WTC11 (cell line): ENCODE results near the gene NFIC. TPM values are rescaled to one million over a fixed set of nuclear protein-coding genes. Genes with fewer than 3 reads are reported as not detected.

Experiments used
- ATAC-seq: fragments of 200-7000 bp; cut with Tn5 transposase; 2 replicates; pipeline ENCODE4 v1.10.0; 2021; ENCODE audit warnings: mild to moderate bottlenecking, moderate library complexity
- CTCF ChIA-PET: fragments of 300-600 bp; sonication (Branson Sonifier 250); formaldehyde crosslinking; loops from one replicate; lab custom pipeline; 2021; ENCODE audit warnings: antibody characterized with exemption; lab: Charles Lee
- POLR2A ChIA-PET: fragments of 350-600 bp; sonication (Branson Sonifier 250); formaldehyde crosslinking; loops from one replicate; lab custom pipeline; 2021; ENCODE audit warnings: antibody characterized with exemption; lab: Charles Lee
- DNase-seq: peaks from one replicate; pipeline ENCODE4 v3.0.0; 2021; ENCODE audit warnings: low spot score
- H3K27ac Mint-ChIP-seq: 2 replicates; pipeline ENCODE4 v1.8.0; 2021; ENCODE audit warnings: mixed read lengths
- H3K27me3 Mint-ChIP-seq: 2 replicates; pipeline ENCODE4 v1.8.0; 2021; ENCODE audit warnings: low read depth, mild to moderate bottlenecking, moderate library complexity, mixed read lengths
- H3K36me3 Mint-ChIP-seq: 2 replicates; pipeline ENCODE4 v1.8.0; 2021; ENCODE audit warnings: mixed read lengths
- H3K4me1 Mint-ChIP-seq: 2 replicates; pipeline ENCODE4 v1.8.0; 2022; ENCODE audit warnings: mixed read lengths
- H3K4me3 Mint-ChIP-seq: 2 replicates; pipeline ENCODE4 v1.8.0; 2021; ENCODE audit warnings: mild to moderate bottlenecking, moderate library complexity, mixed read lengths
- H3K9me3 Mint-ChIP-seq: 2 replicates; pipeline ENCODE4 v1.8.0; 2021; ENCODE audit warnings: mixed read lengths
- ATF1 ChIP-seq: sonication (generic); formaldehyde crosslinking; IDR thresholded peaks from 2 replicates; pipeline ENCODE4 v1.8.1; 2023; ENCODE audit warnings: mild to moderate bottlenecking, moderate library complexity, missing genetic modification reagents
- GTF2I ChIP-seq: fragments of 250-450 bp; sonication (Bioruptor Pico); conservative IDR thresholded peaks from 2 replicates; pipeline ENCODE4 v1.4.0; 2021; ENCODE audit warnings: mild to moderate bottlenecking
- MAX ChIP-seq: sonication (generic); formaldehyde crosslinking; IDR thresholded peaks from 2 replicates; pipeline ENCODE4 v1.8.0; 2022; ENCODE audit warnings: mild to moderate bottlenecking, missing genetic modification reagents
- NR3C1 ChIP-seq: sonication (generic); formaldehyde crosslinking; conservative IDR thresholded peaks from 2 replicates; pipeline ENCODE4 v1.8.1; 2023; ENCODE audit warnings: low read depth, mild to moderate bottlenecking, missing genetic modification reagents
- SMAD4 ChIP-seq: sonication (generic); formaldehyde crosslinking; IDR thresholded peaks from 2 replicates; pipeline ENCODE4 v1.8.0; 2022; ENCODE audit warnings: mild to moderate bottlenecking, missing genetic modification reagents
- total RNA-seq: library from RNA; stranded (reverse); gene quantifications from 3 replicates; pipeline ENCODE4 v1.2.3, GENCODE V29; 2021
- TF ChIP-seq, protein P1 (sequence below): sonication (generic); formaldehyde crosslinking; IDR thresholded peaks from 2 replicates; pipeline ENCODE4 v1.8.1; 2023; ENCODE audit warnings: mild to moderate bottlenecking, missing genetic modification reagents, moderate library complexity
- TF ChIP-seq, protein P2 (sequence below): sonication (generic); formaldehyde crosslinking; IDR thresholded peaks from 2 replicates; pipeline ENCODE4 v1.8.1; 2023; ENCODE audit warnings: mild to moderate bottlenecking, missing genetic modification reagents, borderline replicate concordance
- TF ChIP-seq, protein P3 (sequence below): fragments of 250-450 bp; sonication (Bioruptor Pico); IDR thresholded peaks from 2 replicates; pipeline ENCODE4 v1.9.0; 2021; ENCODE audit warnings: moderate library complexity, mild to moderate bottlenecking, inconsistent platforms, borderline replicate concordance
- TF ChIP-seq, protein P4 (sequence below): sonication (generic); formaldehyde crosslinking; IDR thresholded peaks from 2 replicates; pipeline ENCODE4 v1.8.1; 2022; ENCODE audit warnings: low read depth, mild to moderate bottlenecking, moderate library complexity, missing genetic modification reagents, borderline replicate concordance
- TF ChIP-seq, protein P5 (sequence below): sonication (generic); formaldehyde crosslinking; IDR thresholded peaks from 2 replicates; pipeline ENCODE4 v1.8.0; 2023; ENCODE audit warnings: missing genetic modification reagents, mild to moderate bottlenecking, borderline replicate concordance

NFIC gene
- total RNA-seq, 1 experiment from 2014 or later: 3.5 TPM

DNA sequence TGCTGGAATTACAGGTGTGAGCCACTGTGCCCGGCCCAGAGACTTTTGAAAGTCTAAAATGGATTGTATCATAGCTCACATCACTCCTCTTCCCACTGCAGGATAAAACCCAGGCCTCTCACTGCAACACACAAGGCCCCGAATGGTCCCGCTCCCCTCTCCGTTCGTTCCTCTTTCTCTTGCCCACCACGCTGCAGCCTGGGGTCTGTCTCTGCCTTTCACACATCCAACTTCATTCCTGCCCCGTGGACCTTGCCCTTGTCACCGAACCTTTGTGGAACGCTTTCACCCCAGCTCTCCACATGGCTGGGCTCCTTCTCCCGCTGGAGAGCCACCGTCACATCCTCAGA lies 42.6 kb downstream of the NFIC start:
- DNase-seq (no peak), ATAC-seq (no peak)
- POLR2A ChIA-PET: no interaction called here
- TF ChIP-seq, protein P1, sequence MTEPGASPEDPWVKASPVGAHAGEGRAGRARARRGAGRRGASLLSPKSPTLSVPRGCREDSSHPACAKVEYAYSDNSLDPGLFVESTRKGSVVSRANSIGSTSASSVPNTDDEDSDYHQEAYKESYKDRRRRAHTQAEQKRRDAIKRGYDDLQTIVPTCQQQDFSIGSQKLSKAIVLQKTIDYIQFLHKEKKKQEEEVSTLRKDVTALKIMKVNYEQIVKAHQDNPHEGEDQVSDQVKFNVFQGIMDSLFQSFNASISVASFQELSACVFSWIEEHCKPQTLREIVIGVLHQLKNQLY (CRISPR knock-in tag): no peak
- TF ChIP-seq NR3C1 (CRISPR knock-in tag): no peak
- no peak for TF ChIP-seq GTF2I
- TF ChIP-seq ATF1 (CRISPR knock-in tag): no peak
- TF ChIP-seq, protein P2, sequence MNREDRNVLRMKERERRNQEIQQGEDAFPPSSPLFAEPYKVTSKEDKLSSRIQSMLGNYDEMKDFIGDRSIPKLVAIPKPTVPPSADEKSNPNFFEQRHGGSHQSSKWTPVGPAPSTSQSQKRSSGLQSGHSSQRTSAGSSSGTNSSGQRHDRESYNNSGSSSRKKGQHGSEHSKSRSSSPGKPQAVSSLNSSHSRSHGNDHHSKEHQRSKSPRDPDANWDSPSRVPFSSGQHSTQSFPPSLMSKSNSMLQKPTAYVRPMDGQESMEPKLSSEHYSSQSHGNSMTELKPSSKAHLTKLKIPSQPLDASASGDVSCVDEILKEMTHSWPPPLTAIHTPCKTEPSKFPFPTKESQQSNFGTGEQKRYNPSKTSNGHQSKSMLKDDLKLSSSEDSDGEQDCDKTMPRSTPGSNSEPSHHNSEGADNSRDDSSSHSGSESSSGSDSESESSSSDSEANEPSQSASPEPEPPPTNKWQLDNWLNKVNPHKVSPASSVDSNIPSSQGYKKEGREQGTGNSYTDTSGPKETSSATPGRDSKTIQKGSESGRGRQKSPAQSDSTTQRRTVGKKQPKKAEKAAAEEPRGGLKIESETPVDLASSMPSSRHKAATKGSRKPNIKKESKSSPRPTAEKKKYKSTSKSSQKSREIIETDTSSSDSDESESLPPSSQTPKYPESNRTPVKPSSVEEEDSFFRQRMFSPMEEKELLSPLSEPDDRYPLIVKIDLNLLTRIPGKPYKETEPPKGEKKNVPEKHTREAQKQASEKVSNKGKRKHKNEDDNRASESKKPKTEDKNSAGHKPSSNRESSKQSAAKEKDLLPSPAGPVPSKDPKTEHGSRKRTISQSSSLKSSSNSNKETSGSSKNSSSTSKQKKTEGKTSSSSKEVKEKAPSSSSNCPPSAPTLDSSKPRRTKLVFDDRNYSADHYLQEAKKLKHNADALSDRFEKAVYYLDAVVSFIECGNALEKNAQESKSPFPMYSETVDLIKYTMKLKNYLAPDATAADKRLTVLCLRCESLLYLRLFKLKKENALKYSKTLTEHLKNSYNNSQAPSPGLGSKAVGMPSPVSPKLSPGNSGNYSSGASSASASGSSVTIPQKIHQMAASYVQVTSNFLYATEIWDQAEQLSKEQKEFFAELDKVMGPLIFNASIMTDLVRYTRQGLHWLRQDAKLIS: no peak
- no peak for TF ChIP-seq MAX (CRISPR knock-in tag)
- Mint-ChIP-seq H3K4me3 (no peak overlapping the region), H3K9me3 (no peaks in the 10 kb centered on the region), H3K27me3 (peaks cover 2% of the 10 kb centered on the region), H3K36me3 (no peaks in the 10 kb centered on the region), H3K4me1 (0 out of 2 replicates have a peak, but pooled peaks cover 2% of the 10 kb centered on the region), H3K27ac (no peak overlapping the region; the same call in 1 of the 2 replicates)
- CTCF ChIA-PET: interaction anchor here (0.5 to 2.4 kb wide), 2 partner anchors 8 to 21 kb away, joined by 4 to 8 read pairs; no protein-coding TSS in a partner anchor

- no peak for ATAC-seq
- no peak for DNase-seq
- CTCF ChIA-PET: interaction anchor here (1.3 to 2.4 kb wide), 2 partner anchors 20 kb away, joined by 7 to 8 read pairs; no protein-coding TSS in a partner anchor
- no peak overlapping the region for H3K4me3 Mint-ChIP-seq
- TF ChIP-seq, protein P3, sequence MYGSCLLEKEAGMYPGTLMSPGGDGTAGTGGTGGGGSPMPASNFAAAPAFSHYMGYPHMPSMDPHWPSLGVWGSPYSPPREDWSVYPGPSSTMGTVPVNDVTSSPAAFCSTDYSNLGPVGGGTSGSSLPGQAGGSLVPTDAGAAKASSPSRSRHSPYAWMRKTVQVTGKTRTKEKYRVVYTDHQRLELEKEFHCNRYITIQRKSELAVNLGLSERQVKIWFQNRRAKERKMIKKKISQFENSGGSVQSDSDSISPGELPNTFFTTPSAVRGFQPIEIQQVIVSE: no peak
- TF ChIP-seq ATF1 (CRISPR knock-in tag) (no peak), SMAD4 (no peak)
- TF ChIP-seq, protein P4, sequence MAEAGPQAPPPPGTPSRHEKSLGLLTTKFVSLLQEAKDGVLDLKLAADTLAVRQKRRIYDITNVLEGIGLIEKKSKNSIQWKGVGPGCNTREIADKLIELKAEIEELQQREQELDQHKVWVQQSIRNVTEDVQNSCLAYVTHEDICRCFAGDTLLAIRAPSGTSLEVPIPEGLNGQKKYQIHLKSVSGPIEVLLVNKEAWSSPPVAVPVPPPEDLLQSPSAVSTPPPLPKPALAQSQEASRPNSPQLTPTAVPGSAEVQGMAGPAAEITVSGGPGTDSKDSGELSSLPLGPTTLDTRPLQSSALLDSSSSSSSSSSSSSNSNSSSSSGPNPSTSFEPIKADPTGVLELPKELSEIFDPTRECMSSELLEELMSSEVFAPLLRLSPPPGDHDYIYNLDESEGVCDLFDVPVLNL: no peak
- TF ChIP-seq, protein P5, sequence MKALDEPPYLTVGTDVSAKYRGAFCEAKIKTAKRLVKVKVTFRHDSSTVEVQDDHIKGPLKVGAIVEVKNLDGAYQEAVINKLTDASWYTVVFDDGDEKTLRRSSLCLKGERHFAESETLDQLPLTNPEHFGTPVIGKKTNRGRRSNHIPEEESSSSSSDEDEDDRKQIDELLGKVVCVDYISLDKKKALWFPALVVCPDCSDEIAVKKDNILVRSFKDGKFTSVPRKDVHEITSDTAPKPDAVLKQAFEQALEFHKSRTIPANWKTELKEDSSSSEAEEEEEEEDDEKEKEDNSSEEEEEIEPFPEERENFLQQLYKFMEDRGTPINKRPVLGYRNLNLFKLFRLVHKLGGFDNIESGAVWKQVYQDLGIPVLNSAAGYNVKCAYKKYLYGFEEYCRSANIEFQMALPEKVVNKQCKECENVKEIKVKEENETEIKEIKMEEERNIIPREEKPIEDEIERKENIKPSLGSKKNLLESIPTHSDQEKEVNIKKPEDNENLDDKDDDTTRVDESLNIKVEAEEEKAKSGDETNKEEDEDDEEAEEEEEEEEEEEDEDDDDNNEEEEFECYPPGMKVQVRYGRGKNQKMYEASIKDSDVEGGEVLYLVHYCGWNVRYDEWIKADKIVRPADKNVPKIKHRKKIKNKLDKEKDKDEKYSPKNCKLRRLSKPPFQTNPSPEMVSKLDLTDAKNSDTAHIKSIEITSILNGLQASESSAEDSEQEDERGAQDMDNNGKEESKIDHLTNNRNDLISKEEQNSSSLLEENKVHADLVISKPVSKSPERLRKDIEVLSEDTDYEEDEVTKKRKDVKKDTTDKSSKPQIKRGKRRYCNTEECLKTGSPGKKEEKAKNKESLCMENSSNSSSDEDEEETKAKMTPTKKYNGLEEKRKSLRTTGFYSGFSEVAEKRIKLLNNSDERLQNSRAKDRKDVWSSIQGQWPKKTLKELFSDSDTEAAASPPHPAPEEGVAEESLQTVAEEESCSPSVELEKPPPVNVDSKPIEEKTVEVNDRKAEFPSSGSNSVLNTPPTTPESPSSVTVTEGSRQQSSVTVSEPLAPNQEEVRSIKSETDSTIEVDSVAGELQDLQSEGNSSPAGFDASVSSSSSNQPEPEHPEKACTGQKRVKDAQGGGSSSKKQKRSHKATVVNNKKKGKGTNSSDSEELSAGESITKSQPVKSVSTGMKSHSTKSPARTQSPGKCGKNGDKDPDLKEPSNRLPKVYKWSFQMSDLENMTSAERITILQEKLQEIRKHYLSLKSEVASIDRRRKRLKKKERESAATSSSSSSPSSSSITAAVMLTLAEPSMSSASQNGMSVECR (CRISPR knock-in tag): no peak
- 0 out of 2 replicates have a peak, but pooled peaks cover 2% of the 10 kb centered on the region for H3K4me1 Mint-ChIP-seq
- peaks cover 2% of the 10 kb centered on the region for H3K27me3 Mint-ChIP-seq
- H3K9me3 Mint-ChIP-seq: no peaks in the 10 kb centered on the region
- H3K27ac Mint-ChIP-seq: no peak overlapping the region; the same call in 1 of the 2 replicates
- POLR2A ChIA-PET: no interaction called here
- H3K36me3 Mint-ChIP-seq: no peaks in the 10 kb centered on the region
Observed at GRCh38 chr19:3409346-3410064, 43.1 kb downstream of the NFIC start.
